ENCODE measurements around the gene WDR17.

DNA sequence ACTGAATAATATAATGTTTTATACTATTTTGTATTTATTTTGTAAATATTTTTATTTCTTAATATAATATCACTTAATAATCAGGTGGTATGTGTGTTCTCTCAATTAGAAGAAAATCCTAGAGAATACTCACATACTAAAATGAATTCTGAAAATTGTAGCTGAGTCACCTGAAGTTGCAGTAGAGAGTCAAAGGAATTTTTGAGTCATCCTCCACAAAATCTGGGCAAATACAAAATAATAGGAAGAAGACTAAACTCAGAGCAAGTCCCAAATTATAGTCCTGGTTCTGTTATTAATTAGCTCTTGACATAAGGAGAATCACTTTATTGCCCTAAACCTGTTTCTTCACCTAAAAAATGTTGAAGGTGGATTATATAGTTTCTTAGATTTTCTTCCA is 72.0 kb downstream of the WDR17 start:
- TF ChIP-seq, protein P1, sequence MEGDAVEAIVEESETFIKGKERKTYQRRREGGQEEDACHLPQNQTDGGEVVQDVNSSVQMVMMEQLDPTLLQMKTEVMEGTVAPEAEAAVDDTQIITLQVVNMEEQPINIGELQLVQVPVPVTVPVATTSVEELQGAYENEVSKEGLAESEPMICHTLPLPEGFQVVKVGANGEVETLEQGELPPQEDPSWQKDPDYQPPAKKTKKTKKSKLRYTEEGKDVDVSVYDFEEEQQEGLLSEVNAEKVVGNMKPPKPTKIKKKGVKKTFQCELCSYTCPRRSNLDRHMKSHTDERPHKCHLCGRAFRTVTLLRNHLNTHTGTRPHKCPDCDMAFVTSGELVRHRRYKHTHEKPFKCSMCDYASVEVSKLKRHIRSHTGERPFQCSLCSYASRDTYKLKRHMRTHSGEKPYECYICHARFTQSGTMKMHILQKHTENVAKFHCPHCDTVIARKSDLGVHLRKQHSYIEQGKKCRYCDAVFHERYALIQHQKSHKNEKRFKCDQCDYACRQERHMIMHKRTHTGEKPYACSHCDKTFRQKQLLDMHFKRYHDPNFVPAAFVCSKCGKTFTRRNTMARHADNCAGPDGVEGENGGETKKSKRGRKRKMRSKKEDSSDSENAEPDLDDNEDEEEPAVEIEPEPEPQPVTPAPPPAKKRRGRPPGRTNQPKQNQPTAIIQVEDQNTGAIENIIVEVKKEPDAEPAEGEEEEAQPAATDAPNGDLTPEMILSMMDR (IDR thresholded peaks at IDR 0.05): no peak
- TF ChIP-seq, protein P2, sequence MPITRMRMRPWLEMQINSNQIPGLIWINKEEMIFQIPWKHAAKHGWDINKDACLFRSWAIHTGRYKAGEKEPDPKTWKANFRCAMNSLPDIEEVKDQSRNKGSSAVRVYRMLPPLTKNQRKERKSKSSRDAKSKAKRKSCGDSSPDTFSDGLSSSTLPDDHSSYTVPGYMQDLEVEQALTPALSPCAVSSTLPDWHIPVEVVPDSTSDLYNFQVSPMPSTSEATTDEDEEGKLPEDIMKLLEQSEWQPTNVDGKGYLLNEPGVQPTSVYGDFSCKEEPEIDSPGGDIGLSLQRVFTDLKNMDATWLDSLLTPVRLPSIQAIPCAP (CRISPR knock-in tag; IDR thresholded peaks at IDR 0.05): no peak
- TF ChIP-seq, protein P3, sequence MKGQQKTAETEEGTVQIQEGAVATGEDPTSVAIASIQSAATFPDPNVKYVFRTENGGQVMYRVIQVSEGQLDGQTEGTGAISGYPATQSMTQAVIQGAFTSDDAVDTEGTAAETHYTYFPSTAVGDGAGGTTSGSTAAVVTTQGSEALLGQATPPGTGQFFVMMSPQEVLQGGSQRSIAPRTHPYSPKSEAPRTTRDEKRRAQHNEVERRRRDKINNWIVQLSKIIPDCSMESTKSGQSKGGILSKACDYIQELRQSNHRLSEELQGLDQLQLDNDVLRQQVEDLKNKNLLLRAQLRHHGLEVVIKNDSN (CRISPR knock-in tag; IDR thresholded peaks at IDR 0.05): no peak
- TF ChIP-seq ZNF232 (CRISPR knock-in tag; IDR thresholded peaks at IDR 0.05) (no peak), JUN (CRISPR knock-in tag; IDR thresholded peaks at IDR 0.05) (no peak), CREB1 (CRISPR knock-in tag; IDR thresholded peaks at IDR 0.05) (no peak)
- TF ChIP-seq, protein P4, sequence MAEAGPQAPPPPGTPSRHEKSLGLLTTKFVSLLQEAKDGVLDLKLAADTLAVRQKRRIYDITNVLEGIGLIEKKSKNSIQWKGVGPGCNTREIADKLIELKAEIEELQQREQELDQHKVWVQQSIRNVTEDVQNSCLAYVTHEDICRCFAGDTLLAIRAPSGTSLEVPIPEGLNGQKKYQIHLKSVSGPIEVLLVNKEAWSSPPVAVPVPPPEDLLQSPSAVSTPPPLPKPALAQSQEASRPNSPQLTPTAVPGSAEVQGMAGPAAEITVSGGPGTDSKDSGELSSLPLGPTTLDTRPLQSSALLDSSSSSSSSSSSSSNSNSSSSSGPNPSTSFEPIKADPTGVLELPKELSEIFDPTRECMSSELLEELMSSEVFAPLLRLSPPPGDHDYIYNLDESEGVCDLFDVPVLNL (CRISPR knock-in tag; IDR thresholded peaks at IDR 0.05; ENCODE audit: borderline replicate concordance, low read depth): no peak
- TF ChIP-seq, protein P5, sequence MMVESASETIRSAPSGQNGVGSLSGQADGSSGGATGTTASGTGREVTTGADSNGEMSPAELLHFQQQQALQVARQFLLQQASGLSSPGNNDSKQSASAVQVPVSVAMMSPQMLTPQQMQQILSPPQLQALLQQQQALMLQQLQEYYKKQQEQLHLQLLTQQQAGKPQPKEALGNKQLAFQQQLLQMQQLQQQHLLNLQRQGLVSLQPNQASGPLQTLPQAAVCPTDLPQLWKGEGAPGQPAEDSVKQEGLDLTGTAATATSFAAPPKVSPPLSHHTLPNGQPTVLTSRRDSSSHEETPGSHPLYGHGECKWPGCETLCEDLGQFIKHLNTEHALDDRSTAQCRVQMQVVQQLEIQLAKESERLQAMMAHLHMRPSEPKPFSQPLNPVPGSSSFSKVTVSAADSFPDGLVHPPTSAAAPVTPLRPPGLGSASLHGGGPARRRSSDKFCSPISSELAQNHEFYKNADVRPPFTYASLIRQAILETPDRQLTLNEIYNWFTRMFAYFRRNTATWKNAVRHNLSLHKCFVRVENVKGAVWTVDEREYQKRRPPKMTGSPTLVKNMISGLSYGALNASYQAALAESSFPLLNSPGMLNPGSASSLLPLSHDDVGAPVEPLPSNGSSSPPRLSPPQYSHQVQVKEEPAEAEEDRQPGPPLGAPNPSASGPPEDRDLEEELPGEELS (CRISPR knock-in tag; IDR thresholded peaks at IDR 0.05): no peak
- TF ChIP-seq, protein P6, sequence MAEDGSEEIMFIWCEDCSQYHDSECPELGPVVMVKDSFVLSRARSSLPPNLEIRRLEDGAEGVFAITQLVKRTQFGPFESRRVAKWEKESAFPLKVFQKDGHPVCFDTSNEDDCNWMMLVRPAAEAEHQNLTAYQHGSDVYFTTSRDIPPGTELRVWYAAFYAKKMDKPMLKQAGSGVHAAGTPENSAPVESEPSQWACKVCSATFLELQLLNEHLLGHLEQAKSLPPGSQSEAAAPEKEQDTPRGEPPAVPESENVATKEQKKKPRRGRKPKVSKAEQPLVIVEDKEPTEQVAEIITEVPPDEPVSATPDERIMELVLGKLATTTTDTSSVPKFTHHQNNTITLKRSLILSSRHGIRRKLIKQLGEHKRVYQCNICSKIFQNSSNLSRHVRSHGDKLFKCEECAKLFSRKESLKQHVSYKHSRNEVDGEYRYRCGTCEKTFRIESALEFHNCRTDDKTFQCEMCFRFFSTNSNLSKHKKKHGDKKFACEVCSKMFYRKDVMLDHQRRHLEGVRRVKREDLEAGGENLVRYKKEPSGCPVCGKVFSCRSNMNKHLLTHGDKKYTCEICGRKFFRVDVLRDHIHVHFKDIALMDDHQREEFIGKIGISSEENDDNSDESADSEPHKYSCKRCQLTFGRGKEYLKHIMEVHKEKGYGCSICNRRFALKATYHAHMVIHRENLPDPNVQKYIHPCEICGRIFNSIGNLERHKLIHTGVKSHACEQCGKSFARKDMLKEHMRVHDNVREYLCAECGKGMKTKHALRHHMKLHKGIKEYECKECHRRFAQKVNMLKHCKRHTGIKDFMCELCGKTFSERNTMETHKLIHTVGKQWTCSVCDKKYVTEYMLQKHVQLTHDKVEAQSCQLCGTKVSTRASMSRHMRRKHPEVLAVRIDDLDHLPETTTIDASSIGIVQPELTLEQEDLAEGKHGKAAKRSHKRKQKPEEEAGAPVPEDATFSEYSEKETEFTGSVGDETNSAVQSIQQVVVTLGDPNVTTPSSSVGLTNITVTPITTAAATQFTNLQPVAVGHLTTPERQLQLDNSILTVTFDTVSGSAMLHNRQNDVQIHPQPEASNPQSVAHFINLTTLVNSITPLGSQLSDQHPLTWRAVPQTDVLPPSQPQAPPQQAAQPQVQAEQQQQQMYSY (CRISPR knock-in tag; IDR thresholded peaks at IDR 0.05): no peak
